ENCODE measurements around the gene ABLIM2. TPM values are rescaled to one million over a fixed set of nuclear protein-coding genes. Genes with fewer than 3 reads are reported as not detected.

The ABLIM2 gene
- total and polyA plus RNA-seq, 2 of the 4 experiments (the other 2 are of a cell fraction) = under 0.01 to 0.10 TPM

DNA sequence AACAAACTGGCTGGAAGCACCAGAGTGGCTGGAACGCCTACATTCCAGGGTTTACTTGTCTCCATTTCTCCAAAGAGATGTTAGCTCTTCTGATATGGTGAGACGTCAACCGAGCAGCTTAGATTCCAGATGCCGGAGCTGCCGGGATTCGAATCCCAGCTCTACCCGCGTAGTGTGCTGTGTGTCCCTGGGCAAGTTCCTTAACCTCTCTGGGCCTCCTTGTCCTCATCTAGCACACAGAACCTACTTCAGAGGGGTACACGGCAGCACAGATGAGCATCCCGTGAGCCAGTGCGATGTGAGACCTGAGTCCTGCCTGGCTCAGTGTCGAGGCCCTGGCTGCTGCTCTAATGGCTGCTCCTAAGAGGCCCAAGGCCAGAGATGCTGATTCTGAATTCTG lies 60.1 kb downstream of the ABLIM2 start:
- ChIA-PET CTCF (no interaction called here), POLR2A (ENCODE audit: unreplicated experiment) (no interaction called here)
- no peak overlapping the region for H3K4ac ChIP-seq (ENCODE audit: low read depth, low read length)
- TF ChIP-seq SMC3 (IDR thresholded peaks at IDR 0.05; ENCODE audit: low read depth, low read length) (no peak), CHD1 (IDR thresholded peaks at IDR 0.05; ENCODE audit: low read depth, low read length) (no peak), MAFK (IDR thresholded peaks at IDR 0.05; ENCODE audit: low read depth, low read length) (no peak), NFE2L2 (IDR thresholded peaks at IDR 0.05; ENCODE audit: low read depth, low read length) (no peak)
- TF ChIP-seq, protein P1, sequence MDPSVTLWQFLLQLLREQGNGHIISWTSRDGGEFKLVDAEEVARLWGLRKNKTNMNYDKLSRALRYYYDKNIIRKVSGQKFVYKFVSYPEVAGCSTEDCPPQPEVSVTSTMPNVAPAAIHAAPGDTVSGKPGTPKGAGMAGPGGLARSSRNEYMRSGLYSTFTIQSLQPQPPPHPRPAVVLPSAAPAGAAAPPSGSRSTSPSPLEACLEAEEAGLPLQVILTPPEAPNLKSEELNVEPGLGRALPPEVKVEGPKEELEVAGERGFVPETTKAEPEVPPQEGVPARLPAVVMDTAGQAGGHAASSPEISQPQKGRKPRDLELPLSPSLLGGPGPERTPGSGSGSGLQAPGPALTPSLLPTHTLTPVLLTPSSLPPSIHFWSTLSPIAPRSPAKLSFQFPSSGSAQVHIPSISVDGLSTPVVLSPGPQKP (IDR thresholded peaks at IDR 0.05; ENCODE audit: borderline replicate concordance, low read depth, low read length) = no peak
- H3K56ac ChIP-seq (ENCODE audit: extremely low read depth, insufficient read depth, low read length) = no peak overlapping the region
- no peaks in the 10 kb centered on the region for H3K4me1 ChIP-seq (ENCODE audit: control insufficient read depth, insufficient read depth, low read length)
- no peak overlapping the region for H3K4me3 ChIP-seq (ENCODE audit: insufficient read depth, low read depth, low read length)
- H3K4me2 ChIP-seq (ENCODE audit: low read depth, low read length) = no peak overlapping the region
- no peak overlapping the region for H2AFZ ChIP-seq (replicated peaks; ENCODE audit: low read length, poor library complexity)
- H3K27ac ChIP-seq (ENCODE audit: insufficient read depth, low read length) = no peak overlapping the region
- H4K8ac ChIP-seq (ENCODE audit: low read depth in 2 of 2, low read length in 2 of 2) = no peak overlapping the region
- ATAC-seq (ENCODE audit: low read depth) = no peak
- no TSS peak for BruUV-seq (replicated peaks)
- no peak for DNase-seq
- H4K20me1 ChIP-seq (ENCODE audit: insufficient read depth, low read length) = no peaks in the 10 kb centered on the region
- no peak overlapping the region for H2BK20ac ChIP-seq (ENCODE audit: low read depth, low read length)
- H2AK9ac ChIP-seq (replicated peaks; ENCODE audit: low read depth, low read length, poor library complexity) = no peak overlapping the region
- H3K14ac ChIP-seq (replicated peaks; ENCODE audit: low read depth, low read length) = no peak overlapping the region
- H4K5ac ChIP-seq (ENCODE audit: low read depth, low read length) = no peak overlapping the region
- intact Hi-C loops (cut with micrococcal nuclease) (no loop called here), in situ Hi-C loops (cut with MboI; ENCODE audit: low sequenced_read_pairs) (no loop called here), dilution Hi-C loops (cut with HindIII; ENCODE audit: low sequenced_read_pairs, unreplicated experiment) (no loop called here)
- H2BK120ac ChIP-seq (ENCODE audit: low read depth, low read length) = no peak overlapping the region
- peaks cover 44% of the 10 kb centered on the region for H3K27me3 ChIP-seq (ENCODE audit: control insufficient read depth, insufficient read depth, low read length)
- H2BK5ac ChIP-seq (ENCODE audit: low read depth, low read length, poor library complexity, severe bottlenecking) = no peak overlapping the region
- no peak overlapping the region for H3K18ac ChIP-seq (ENCODE audit: low read depth, low read length)
- no peaks in the 10 kb centered on the region for H3K9me1 ChIP-seq (ENCODE audit: insufficient read depth, low read length)
- H2BK15ac ChIP-seq (ENCODE audit: low read depth, low read length) = no peak overlapping the region
- no peak overlapping the region for H3K9ac ChIP-seq (ENCODE audit: low read depth, low read length)
- no peaks in the 10 kb centered on the region for H3K36me3 ChIP-seq (ENCODE audit: control insufficient read depth, insufficient read depth, low read length)
- H3K79me1 ChIP-seq (ENCODE audit: low read depth in 1 of 2, low read length in 2 of 2) = no peaks in the 10 kb centered on the region
- H3K9me3 ChIP-seq (ENCODE audit: control insufficient read depth, insufficient read depth, low read length) = peaks cover 4% of the 10 kb centered on the region; the same call in 1 of the 2 replicates
- 94% methylated on average over 4 of the region's 12 CpGs; no CpG with 5 or more reads in 1 of the 2 experiments for WGBS, 2 experiments (ENCODE audit: extremely low coverage in 2 of 2, insufficient read length in 1 of 2)
- no peak overlapping the region for H2AK5ac ChIP-seq (ENCODE audit: low read depth, low read length)
- no peak overlapping the region for H4K91ac ChIP-seq (ENCODE audit: insufficient read depth, low read depth, low read length)
- no peak overlapping the region for H3K23ac ChIP-seq (ENCODE audit: low read depth, low read length)
